NCI-H2107 treated with DMSO at 0.1 percent for 48 hours (cell line): ENCODE measurements around the gene RRP1B.
A peak's percentile ranks its signal among the peaks of the same experiment; 100 is the strongest.
"Not testable (repeated sequence)": the region's sequence is repeated elsewhere in the genome, so short reads cannot be mapped to it uniquely, and the experiment has no call there.

Experiments
- DNase-seq: peaks from one replicate; lab custom pipeline; 2025; ENCODE audit not compliant: unreplicated experiment; lab: John Stamatoyannopoulos, UW

RRP1B gene

GRCh38 chr21:43640400-43640799, 19.0 kb upstream of the RRP1B start:
- no peak for DNase-seq

GRCh38 chr21:43643193-43643592, 16.2 kb upstream of the RRP1B start:
- DNase-seq = no peak

- DNase-seq = no peak
Observed at GRCh38 chr21:43644071-43644470, 15.3 kb upstream of the RRP1B start.

- no peak for DNase-seq
Observed at GRCh38 chr21:43644609-43645008, 14.8 kb upstream of the RRP1B start.

GRCh38 chr21:43645136-43645891, 14.0 kb upstream of the RRP1B start:
- peak; percentile 82 for DNase-seq

GRCh38 chr21:43645976-43646375, 13.4 kb upstream of the RRP1B start:
- no peak for DNase-seq

GRCh38 chr21:43646550-43647260, 12.7 kb upstream of the RRP1B start:
- peak; percentile 96 for DNase-seq

- no peak for DNase-seq
Observed at GRCh38 chr21:43648171-43648570, 11.2 kb upstream of the RRP1B start.

- not testable (repeated sequence) for DNase-seq
Observed at GRCh38 chr21:43651926-43652325, 7.4 kb upstream of the RRP1B start.

GRCh38 chr21:43652616-43653015, 6.7 kb upstream of the RRP1B start:
- no peak for DNase-seq

- DNase-seq = no peak
Observed at GRCh38 chr21:43653626-43654025, 5.7 kb upstream of the RRP1B start.

- no peak for DNase-seq
Observed at GRCh38 chr21:43654806-43655489, 4.4 kb upstream of the RRP1B start.

GRCh38 chr21:43657355-43658087, 1.8 kb upstream of the RRP1B start:
- no peak for DNase-seq

- no peak for DNase-seq
Observed at GRCh38 chr21:43658088-43658741, 1.1 kb upstream of the RRP1B start.

- no peak for DNase-seq
Observed at GRCh38 chr21:43658769-43659135, 608 bp upstream of the RRP1B start.

GRCh38 chr21:43662286-43662685, 2.9 kb downstream of the RRP1B start:
- no peak for DNase-seq

- DNase-seq = no peak
Observed at GRCh38 chr21:43663033-43663432, 3.7 kb downstream of the RRP1B start.

GRCh38 chr21:43664358-43664757, 5.0 kb downstream of the RRP1B start:
- no peak for DNase-seq

GRCh38 chr21:43665879-43666278, 6.5 kb downstream of the RRP1B start:
- no peak for DNase-seq

GRCh38 chr21:43667191-43667904, 8.0 kb downstream of the RRP1B start:
- no peak for DNase-seq
